HG03354 (cell line): ENCODE measurements around the gene NUP205.
"Not testable (repeated sequence)": the region's sequence is repeated elsewhere in the genome, so short reads cannot be mapped to it uniquely, and the experiment has no call there.

Source experiments
- ATAC-seq: cut with Tn5 transposase; IDR thresholded peaks from one replicate; pipeline ENCODE4 v1.9.1; 2021; ENCODE audit warnings: mild to moderate bottlenecking; ENCODE audit not compliant: unreplicated experiment, poor library complexity, severe bottlenecking

NUP205 gene

DNA sequence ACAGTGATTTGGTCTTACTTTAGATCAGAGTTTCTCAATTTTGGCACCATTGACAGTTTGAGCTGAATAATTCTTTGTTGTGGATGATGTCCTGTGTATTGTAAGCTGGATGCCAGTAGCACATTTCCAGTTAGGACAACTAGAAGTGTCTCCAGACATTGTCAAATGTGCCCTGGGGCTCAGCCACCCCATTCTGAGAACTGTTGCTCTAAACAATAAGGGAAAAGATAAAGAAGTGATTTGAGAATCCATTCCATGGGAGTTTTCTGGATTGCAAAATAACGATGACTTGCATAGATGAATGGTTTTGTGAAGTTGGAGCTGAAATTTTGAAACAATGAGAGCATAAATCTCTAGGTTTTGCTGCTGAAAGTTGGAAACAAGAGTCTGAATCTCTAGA is 44.6 kb downstream of the NUP205 start:
- ATAC-seq = no peak

DNA sequence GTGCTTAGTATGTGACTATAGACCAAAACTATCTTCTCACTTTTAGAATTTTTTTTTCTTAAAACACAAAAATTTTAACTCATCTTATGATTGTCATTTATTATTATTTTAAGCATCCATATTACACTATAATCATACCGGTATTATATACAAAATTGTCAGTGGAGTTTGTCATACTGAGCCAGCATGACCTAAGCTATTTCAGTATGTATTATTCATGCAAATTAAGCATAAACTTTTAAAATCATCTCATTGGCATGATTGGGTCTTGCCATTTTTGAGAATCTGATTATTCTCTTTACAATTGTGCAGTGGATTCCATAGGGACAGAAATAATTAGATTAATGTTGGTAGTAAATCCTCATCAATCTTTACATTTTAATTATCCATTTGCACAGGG is 58.4 kb downstream of the NUP205 start:
- no peak for ATAC-seq

DNA sequence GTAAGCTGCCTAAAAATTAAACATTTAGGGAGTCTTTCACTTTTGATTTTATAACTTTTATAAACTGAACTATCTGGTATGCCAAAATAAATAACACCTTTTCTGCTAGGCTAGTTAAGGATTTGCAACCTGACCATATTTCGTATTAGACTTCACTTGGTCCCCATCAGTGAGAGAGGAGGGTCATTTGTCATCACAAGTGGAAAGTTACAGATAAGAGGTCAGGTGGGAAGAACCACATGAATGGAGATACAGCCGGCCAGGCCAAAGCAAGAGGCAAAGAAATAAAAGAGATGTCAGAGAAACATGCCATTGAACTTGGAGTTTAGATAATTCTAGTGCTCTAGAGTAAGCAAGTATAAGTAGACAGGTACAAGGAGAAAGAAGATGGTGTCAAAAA is 60.1 kb downstream of the NUP205 start:
- ATAC-seq = no peak

DNA sequence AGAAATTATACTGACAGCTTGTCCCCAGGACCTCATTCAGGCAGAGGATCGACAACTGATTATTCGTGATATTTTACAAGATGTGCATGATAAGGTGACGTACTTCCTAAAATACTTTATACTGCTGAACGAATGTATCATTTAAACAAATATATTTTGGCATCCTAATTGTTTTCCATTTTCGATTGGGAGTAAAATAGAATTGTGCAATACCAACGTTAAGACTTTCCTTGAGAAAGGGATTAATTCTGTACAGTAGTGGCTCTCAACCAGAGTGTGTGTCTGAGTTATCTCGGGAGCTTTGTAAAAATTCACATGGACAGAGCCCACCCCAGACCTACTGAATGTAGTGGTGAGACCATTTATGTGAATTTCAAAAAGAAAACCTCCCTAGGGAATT is 60.8 kb downstream of the NUP205 start:
- no peak for ATAC-seq

DNA sequence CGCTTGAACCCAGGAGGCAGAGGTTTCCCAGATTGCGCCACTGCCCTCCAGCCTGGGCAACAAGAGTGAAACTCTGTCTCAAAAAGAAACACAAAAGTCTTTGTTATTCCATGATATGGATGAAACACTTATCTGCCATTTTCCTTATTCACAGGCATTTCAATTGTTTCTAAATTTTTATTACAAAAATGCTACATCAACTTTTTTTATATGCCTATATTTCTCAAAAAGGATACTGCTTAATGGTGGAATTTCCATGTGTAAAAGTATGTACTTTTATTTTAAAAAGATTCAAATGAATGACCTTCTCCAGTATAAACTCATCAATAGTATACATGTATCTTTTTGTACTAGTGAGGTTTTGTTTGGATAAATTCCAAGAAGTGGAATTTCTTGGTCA is 62.7 kb downstream of the NUP205 start:
- ATAC-seq = no peak

DNA sequence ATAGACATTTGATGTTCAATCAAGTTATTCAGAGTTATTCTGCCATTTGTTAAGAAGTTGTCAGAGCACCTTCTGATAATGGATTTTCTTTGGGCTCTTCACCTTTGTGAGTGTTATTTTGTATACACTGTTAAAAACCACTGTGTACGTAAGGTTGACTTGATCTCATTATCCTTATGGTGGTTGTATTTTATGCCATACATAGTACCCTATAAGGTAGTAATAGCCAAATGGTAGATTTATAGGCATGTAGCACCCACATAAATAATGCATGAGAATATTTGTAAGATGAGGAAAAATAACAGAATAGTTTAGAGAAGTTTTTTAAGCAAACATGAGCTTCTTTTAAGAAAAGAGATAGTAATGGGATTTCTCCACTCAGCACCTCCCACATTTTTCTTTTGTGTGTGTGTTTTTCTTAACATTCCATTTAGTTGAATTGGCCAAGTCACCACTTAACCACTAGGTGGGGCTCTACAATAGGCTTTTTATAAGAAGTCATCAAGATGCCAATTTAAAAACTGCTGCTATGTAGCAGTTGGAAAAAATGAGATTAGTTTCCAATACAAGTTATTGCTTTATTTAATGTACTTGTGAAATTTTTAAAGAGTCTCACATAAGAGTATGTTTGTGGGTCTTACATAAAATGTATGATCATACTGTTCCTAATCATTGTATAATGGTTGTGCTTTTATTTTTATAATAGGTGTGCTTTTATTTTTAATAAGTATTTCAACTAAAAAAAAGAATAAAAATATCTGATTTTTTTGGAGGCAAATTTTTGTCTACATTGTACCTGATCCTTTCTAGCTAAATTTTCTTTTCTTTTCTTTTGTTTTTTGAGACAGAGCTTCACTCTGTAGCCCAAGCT is 63.5 kb downstream of the NUP205 start:
- no peak for ATAC-seq

DNA sequence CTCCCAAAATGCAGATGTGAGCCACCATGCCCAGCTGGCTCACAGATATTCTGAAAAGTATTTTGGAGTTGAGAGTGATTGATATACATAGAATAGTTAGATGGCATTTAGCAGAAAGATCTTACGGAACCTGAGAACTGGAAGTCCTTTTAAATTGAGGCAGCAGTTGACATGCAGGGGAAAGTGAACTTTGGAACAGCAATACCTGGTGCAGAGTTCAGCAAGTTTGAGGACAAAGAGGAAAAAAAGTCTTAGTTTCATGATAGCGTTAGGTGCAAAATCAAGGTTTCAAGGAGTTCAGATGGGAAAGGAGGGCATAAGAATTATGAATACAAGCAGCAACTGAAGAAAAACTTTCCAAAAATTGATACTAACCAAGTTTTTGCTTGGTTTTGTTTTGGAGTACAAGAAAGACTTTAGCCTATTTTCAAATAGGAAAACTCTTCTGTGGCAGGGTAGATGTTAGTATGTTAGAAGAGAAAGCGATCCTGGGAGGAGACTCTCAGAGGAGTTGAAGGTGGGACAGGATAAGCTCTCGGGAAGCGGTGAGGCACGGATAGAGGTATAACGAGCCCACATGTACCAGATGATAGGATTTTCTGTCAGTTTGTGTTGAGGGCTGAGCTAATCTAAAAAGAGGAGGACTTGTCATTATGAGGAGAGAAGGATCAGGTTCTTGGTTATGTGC is 76.6 kb downstream of the NUP205 start:
- no peak for ATAC-seq

DNA sequence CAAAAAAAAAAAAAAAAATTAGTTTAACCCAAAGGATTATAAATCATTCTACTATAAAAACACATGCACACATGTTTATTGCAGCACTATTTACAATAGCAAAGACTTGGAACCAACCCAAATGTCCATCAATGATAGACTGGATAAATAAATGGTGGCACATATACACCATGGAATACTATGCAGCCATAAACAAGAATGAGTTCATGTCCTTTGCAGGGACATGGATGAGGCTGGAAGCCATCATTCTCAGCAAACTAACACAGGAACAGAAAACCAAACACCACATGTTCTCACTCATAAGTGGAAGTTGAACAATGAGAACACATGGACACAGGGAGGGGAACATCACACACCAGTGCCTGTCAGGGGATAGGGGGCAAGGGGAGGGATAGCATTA is 82.0 kb downstream of the NUP205 start:
- ATAC-seq = not testable (repeated sequence)

DNA sequence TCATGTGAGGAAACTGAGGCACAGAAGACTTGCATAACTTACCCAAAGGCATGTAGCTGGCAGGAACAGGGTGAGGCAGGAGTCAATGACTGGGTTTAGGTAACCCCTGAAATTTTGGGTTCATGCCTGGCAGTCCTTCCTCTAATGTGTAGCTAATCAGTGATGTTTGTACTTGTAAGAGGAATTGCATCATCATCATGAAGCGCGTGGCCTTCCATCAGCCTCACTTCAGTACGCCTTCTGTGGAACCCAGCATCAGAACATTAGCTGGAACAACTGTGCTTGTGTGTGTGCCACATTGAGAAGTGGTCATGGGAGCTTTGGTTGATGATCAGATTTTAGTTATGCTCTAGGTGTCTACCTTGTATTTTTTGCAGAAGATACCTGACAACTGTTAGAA is 86.4 kb downstream of the NUP205 start:
- no peak for ATAC-seq

DNA sequence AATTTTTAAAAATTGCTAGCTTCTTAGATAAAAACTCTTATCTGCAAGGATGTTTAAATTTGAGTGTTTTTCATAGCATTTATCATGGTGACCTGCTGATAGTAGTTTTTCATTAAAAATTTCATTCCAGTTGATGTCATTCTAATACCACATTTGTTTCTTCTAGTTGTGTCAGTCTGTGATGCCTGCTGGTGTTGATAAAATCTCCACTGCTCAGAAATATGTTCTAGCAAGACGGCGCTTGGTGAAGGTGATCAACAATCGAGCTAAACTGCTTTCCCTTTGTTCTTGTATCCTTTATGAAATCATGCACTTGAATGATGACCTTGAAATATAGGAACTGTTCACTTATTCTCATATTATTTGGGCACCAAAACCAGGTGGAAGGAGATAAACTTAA is 87.0 kb downstream of the NUP205 start:
- no peak for ATAC-seq

DNA sequence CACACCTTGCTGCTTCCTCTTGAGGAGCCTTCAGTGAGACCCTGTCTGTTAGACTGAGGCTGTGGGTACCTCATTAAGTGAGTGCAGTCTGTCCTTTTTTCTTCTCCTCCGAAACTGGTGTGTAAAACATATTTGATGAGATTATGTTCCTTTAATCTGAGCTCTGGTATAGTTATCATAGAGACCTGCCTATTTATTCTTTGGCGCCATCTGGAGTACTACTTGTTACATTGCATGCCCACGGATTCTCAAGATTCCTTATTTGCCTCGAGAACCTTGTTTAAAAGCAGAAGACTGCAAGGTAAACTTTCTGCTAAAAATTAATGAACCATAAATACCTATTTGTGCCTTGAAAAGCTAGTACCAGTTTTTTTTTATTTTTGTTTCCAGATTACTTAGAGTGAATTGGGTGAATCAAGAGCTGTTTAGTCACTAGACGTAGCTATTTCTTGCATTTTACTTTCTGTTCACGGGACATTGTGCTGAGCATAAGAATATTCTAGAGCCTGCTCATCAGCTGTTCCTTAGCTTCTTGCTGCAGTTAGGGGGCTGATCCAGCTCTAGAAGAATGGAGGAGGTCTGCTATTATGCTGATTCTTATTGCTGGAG is 87.7 kb downstream of the NUP205 start:
- peak; percentile 62 for ATAC-seq

DNA sequence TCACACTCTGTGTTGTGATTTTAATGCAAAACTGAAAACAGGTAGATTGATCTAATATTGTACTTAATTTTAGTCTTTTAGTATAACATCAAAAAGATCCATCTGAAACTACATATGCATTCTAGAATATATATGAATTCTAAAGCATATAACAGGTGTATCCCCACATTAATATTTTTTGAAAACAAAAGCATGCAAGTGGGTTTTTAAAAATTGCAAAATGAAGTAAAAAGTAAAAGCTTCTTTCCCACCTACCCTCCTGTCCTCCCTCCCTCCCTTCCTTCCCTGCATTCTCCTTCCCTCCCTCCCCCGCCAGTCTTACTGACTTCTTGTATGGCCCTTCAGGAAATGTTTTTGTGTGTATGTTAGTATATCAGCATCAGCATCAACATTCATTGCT is 90.0 kb downstream of the NUP205 start:
- no peak for ATAC-seq

DNA sequence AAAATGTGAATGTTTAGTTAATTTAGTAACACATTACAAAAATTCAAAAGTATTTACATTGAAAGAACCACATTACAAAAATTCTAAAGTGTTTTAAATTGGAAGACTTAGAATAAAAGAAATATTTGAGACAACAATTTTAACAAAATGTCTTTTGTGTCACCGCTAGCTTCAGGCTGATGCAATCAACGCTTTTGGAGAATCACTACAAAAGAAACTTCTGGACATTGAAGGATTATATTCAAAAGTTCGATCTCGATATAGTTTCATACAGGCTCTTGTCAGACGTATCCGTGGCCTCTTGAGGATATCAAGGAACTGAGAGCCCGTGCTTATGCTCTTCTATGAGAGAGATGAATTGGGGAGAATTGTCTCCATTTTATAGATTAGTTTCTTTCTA is 90.5 kb downstream of the NUP205 start:
- no peak for ATAC-seq

DNA sequence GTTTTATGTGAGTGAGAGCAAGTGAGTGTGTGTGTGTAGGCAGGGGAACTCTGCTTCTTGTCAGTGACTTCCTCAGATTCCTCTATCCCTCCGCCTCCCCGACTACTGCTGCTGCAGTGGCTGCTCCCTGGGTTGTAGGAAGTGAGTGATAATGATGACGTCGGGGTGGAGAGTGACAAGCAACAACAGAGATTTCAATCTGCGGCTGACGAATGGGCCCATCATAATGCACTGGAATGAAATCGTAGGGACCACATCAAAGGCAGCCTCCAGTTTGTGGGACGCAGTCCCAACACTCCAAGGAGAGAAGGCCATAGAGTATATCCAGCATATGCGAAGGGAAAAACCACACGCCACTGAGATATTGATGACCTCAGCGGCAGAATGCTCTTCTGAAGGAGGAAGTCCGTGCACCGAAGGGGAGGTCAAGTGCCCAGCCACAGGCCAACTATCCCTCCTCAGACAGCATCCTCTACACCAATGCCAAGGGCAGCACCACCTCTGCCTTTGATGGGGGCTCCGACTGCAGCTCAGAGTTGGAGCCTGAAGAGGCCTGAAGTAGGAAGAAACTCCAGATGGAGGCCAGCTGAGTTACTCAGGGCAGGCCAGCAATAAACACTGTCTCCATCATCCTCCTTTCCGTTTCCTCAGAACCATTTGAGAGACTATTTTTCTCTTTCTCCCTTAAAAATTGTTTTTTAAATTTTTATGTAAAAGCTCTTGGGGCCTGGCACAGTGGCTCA is 93.3 kb downstream of the NUP205 start:
- ATAC-seq = no peak

DNA sequence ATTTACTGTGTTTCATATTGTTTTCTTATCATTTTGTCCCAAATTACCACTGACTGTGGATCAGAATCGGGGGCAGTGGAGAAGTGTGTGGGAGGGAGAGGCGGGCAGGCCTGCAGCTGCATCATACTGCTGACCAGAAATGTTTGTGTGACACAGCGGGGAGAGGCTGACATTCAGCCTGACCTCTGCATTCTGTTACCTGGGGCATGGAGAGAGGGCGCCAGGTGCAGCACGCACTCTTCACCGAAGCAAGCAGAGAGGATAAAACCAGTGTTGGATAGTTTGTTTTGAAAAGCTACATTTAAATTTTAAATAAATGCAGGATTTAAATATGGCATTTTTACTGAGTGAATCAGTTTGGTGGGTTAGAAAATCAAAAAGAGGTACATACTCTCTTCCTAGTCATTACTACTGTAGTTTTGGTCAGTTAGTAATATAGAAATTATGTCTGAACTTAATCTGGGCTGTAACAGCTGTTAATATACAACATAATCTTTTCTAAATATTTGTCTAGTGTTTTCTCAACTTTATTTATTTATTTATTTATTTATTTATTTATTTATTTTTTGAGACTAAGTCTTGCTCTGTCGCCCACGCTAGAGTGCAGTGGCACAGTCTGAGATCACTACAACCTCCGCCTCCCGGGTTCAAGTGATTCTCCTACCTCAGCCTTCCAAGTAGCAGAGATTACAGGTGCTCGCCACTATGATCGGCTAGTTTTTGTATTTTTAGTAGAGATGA is 95.8 kb downstream of the NUP205 start:
- no peak for ATAC-seq

DNA sequence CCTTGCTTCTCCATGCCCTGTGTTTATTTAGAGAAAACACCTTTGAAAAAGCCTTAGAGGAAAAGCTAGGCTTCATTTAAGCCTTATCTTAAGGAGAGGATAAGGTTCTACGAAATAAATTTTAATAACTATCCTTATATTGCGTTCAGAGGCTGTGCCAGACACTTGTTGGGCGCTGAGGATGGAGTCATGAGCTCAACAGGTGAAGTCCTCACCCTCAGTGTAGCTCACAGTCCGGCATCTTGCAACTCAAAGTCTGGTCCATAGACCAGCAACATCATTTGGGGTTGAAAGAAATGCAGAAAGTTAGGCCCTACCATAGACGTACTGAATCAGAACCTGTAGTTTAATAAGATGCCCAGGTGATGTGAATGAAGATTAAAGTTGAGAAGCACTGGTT is 100.8 kb downstream of the NUP205 start:
- no peak for ATAC-seq

DNA sequence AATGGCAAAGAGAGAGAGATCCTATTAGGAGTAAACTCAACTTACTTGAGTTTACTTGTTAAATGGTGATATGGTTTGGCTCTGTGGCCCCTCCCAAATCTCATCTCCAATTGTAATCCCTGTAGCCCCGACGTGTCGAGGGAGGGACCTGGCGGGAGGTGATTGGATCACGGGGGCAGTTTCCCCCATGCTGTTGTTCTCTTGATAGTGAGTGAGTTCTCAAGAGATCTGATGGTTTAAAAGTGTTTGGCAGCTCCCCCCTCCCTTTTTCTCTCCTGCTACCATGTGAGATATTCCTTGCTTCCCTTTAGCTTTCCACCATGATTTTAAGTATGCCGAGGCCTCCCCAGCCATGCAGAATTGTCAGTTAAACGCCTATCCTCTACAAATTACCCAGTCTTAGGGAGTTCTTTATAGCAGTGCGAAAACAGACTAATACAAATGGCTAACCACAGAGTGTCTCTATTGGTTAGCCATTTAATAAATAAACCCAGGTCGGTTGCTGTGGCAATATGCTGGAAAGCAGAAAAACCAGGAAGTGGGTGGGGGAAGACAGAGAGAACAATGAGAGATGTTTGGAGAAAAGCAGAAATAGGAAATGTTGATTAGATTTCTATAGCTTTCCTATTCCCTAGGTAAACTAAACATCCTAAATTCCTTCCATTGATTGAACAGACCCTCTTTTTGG is 101.6 kb downstream of the NUP205 start:
- no peak for ATAC-seq

DNA sequence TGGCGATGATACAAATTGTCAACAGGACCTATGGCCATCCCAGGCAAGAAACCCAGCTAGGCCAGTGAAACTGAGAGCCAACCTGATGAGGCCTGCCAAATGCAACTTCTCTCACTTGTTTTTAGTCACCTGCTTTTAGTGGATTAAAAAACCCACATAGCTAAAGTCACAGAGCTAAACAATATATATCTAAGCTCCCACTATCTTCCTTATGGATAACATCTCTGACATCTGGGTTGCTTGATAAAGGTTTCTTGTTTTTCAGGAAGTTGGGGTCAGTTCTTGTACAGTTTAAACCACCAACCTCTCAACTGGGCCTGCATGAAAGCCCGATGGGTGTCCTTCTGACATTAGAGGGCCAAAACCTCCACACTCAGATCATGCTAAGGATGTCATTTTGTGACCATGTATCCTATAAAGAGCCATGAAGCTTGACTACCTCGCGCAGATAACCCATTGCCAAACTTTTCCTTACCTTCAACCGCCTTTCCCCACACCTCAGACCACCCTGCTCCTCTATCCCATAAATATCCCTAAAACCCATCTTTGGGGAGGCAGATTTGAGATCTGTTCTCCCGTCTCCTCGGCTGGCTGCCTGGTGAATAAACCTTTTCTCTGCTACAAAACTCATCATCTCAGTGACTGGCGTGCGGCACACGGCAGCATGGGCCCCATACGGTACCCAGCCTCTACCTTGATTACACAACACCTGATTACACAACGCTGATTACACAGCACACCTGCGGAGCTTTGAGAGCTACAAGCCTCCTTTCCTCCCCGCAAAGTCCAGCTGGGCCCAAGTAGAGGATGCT is 103.8 kb downstream of the NUP205 start:
- ATAC-seq = peak; percentile 0

DNA sequence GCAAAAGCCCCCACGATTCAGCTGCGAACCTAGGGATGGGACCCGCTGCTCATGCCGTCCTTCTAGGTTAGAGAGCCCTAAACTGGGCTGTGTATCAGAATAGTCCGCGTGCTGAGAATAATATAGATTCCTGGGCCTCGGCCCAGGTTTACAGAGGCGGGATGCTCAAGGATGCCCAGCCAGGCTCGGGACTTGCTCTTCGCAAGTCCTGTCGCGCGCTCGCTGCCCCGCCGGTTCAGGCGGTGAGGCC is 104.3 kb downstream of the NUP205 start:
- no peak for ATAC-seq
